Tibial nerve (tissue), 4 donors: ENCODE measurements around the gene BTD. TPM values are rescaled to one million over a fixed set of nuclear protein-coding genes. Genes with fewer than 3 reads are reported as not detected.

Source experiments
- DNase-seq, 2 donors: peaks; one replicate each; pipeline ENCODE4 v3.0.0-alpha.2; 2019; ENCODE audit warnings: low spot score in 2 of 2
- H3K27ac ChIP-seq, 4 donors: fragments of 200-600 bp; sonication (generic) in 3 of 4; one replicate each; pipeline ENCODE4 v1.5.1; 2017 to 2019; ENCODE audit warnings: mild to moderate bottlenecking in 1 of 4
- H3K27me3 ChIP-seq, 2 donors: fragments of 200-600 bp; sonication (generic) in 1 of 2; one replicate each; pipeline versions ENCODE4 v1.5.1 to v1.6.0; 2017 to 2019
- H3K36me3 ChIP-seq, 3 donors: fragments of 200-600 bp; sonication (generic); one replicate each; pipeline ENCODE4 v1.5.1; 2018 to 2019
- H3K4me1 ChIP-seq, 4 donors: fragments of 200-600 bp; sonication (generic) in 3 of 4; one replicate each; pipeline ENCODE4 v1.5.1; 2017 to 2019
- H3K4me3 ChIP-seq, 4 donors: fragments of 200-600 bp; sonication (generic) in 3 of 4; one replicate each; pipeline ENCODE4 v1.5.1; 2017 to 2019; ENCODE audit warnings: mild to moderate bottlenecking in 1 of 4, moderate library complexity in 1 of 4
- H3K9me3 ChIP-seq, 4 donors: fragments of 200-600 bp; sonication (generic) in 3 of 4; one replicate each; pipeline ENCODE4 v1.5.1; 2017 to 2019
- EP300 ChIP-seq, 2 donors: sonication (generic); formaldehyde crosslinking; IDR thresholded peaks; one replicate each; pipeline ENCODE4 v1.6.1; 2017; ENCODE audit warnings: antibody characterized with exemption in 2 of 2, mild to moderate bottlenecking in 1 of 2
- POLR2A ChIP-seq, 2 donors: fragments of 450-650 bp; IDR thresholded peaks; one replicate each; pipeline ENCODE4 v1.6.1; 2017; ENCODE audit warnings: antibody characterized with exemption in 2 of 2, mild to moderate bottlenecking in 2 of 2, moderate library complexity in 2 of 2
- WGBS, 2 donors: methylation state at CpG; one replicate each; pipeline ENCODE4 v1.1.5; 2018; 5-methylcytosine and 5-hydroxymethylcytosine counted together
- total RNA-seq, 4 donors: library from RNA; depleted of rRNA; stranded (reverse); fragments of >200 nt; gene quantifications; one replicate each; pipeline ENCODE4 v1.1.0, GENCODE V29; 2016
- TF ChIP-seq, protein P1 (sequence below), 5 experiments: fragments of 200-600 bp in 3 of 5; fragments of 450-650 bp in 2 of 5; sonication (generic) in 3 of 5; IDR thresholded peaks; one replicate each; pipeline ENCODE4 v1.5.1; 2016 to 2019; ENCODE audit warnings: antibody characterized with exemption in 5 of 5, mild to moderate bottlenecking in 3 of 5, moderate library complexity in 2 of 5

BTD gene
- total RNA-seq, 4 donors from 2014 or later: 14.4 to 50.0 (median 40.2) TPM

- peak in 1 of 2 donors; percentile 31 for TF ChIP-seq EP300 (IDR thresholded peaks at IDR 0.05)
- TF ChIP-seq POLR2A (IDR thresholded peaks at IDR 0.05): no peak
- Histone ChIP-seq H3K27me3 (no peaks in the 10 kb centered on the region), H3K27ac (peak overlapping the region; percentile 65 to 84 (median 76)), H3K9me3 (no peaks in the 10 kb centered on the region), H3K4me1 (peaks cover 0 to 64% (median 34%) of the 10 kb centered on the region in 4 donors), H3K36me3 (no peaks in the 10 kb centered on the region), H3K4me3 (no peak overlapping the region)
- no peak for DNase-seq
- 16 to 24% methylated on average over 13 of the region's 13 CpGs for WGBS, 2 donors
These were observed 33.6 kb downstream of the BTD start for GRCh38 chr3:15635121-15635661.

GRCh38 chr3:15636028-15636709 is 34.6 kb downstream of the BTD start:
- TF ChIP-seq EP300 (IDR thresholded peaks at IDR 0.05): peak in 1 of 2 donors; percentile 63
- TF ChIP-seq, protein P1, sequence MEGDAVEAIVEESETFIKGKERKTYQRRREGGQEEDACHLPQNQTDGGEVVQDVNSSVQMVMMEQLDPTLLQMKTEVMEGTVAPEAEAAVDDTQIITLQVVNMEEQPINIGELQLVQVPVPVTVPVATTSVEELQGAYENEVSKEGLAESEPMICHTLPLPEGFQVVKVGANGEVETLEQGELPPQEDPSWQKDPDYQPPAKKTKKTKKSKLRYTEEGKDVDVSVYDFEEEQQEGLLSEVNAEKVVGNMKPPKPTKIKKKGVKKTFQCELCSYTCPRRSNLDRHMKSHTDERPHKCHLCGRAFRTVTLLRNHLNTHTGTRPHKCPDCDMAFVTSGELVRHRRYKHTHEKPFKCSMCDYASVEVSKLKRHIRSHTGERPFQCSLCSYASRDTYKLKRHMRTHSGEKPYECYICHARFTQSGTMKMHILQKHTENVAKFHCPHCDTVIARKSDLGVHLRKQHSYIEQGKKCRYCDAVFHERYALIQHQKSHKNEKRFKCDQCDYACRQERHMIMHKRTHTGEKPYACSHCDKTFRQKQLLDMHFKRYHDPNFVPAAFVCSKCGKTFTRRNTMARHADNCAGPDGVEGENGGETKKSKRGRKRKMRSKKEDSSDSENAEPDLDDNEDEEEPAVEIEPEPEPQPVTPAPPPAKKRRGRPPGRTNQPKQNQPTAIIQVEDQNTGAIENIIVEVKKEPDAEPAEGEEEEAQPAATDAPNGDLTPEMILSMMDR (IDR thresholded peaks at IDR 0.05): no peak
- TF ChIP-seq POLR2A (IDR thresholded peaks at IDR 0.05): no peak
- H3K9me3 ChIP-seq: no peaks in the 10 kb centered on the region
- no peaks in the 10 kb centered on the region for H3K27me3 ChIP-seq
- DNase-seq: peak in 1 of 2 donors; percentile 38
- peaks cover 0 to 55% (median 26%) of the 10 kb centered on the region in 4 donors for H3K4me1 ChIP-seq
- H3K27ac ChIP-seq: peak overlapping the region; percentile 65 to 84 (median 76)
- no peak overlapping the region for H3K4me3 ChIP-seq
- WGBS, 2 donors: 34 to 38% methylated on average over 14 of the region's 14 CpGs
- no peaks in the 10 kb centered on the region for H3K36me3 ChIP-seq

DNA sequence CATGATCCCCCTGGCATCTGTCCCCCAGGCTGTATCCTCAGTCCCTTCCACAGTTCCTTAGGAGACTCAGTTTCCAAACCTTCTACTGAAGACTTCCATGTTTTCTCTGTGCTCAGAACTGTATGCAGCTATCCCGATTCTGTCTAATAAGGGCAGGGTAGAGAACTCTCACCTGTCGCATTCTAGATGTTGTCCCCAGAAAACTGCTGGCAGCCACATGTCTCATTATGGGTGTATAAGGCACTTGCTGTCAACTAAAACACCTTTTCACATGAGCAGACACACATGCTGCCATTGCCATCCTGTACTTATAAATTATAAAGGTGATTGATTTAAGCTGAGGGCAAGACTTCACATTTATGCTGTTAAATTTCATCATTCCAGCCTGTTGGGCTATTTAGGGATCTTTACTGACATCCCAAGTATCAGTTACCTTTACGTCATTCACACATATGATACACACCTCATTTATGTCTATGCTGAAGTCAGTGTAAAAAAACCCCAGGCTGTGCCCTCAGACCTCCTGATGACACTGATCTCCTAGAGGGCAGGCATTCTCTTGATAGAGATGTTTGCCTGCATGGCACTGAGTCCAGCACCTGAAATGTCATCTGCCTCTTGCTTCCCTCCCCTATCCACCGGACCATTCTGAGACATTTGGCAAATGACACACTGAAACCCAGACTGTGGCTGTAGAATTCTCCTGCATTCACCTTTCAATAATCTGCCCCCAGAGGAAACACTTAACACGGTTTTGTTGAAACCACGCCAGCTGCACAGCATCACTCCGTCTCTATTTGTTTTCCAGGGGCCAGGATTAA is 35.8 kb downstream of the BTD start:
- peak overlapping the region in 2 of 4 donors; percentile 83 to 84 for H3K27ac ChIP-seq
- 73 to 80% methylated on average over 7 of the region's 7 CpGs for WGBS, 2 donors
- TF ChIP-seq EP300 (IDR thresholded peaks at IDR 0.05): no peak
- TF ChIP-seq POLR2A (IDR thresholded peaks at IDR 0.05): no peak
- TF ChIP-seq, protein P1 (IDR thresholded peaks at IDR 0.05): no peak
- peaks cover 0 to 9% (median 0%) of the 10 kb centered on the region in 3 donors for H3K36me3 ChIP-seq
- no peak for DNase-seq
- no peaks in the 10 kb centered on the region for H3K9me3 ChIP-seq
- H3K27me3 ChIP-seq: no peaks in the 10 kb centered on the region
- peaks cover 0 to 49% (median 26%) of the 10 kb centered on the region in 4 donors for H3K4me1 ChIP-seq
- no peak overlapping the region for H3K4me3 ChIP-seq

DNA sequence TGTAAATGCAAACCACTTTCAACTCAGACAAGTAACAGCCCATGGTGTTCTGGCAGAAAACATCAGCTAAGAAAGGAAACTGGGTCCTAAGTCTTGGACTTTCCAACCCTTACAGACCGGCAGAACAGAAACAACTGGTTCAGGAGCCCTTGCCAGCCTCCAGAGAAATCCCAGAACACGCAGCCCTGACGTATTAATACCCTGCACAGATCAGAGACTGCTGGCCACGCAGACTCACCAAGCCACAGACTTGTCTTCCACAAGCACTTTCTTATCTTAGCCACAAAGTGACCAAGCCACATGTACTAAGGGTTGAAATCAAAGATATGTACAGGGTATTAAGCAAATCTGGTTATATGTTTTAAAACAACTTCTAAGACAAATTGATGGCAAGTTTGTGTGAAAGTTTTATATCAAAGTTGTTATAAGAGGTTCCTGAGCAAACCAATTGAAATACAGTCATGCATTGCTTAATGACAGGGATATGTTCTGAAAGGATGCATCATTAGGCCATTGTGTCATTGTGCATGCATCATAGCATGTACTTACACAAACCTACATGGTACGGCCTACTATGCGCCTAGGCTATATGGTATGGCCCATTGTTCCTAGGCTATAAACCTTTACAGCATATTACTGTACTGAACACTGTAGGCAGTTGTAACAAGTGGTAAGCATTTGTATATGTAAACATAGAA is 36.8 kb downstream of the BTD start:
- Histone ChIP-seq H3K36me3 (peaks cover 0 to 19% (median 0%) of the 10 kb centered on the region in 3 donors), H3K27me3 (no peaks in the 10 kb centered on the region), H3K4me1 (peaks cover 0 to 43% (median 26%) of the 10 kb centered on the region in 4 donors), H3K9me3 (no peaks in the 10 kb centered on the region), H3K27ac (no peak overlapping the region), H3K4me3 (no peak overlapping the region)
- 81 to 88% methylated on average over 6 of the region's 6 CpGs for WGBS, 2 donors
- no peak for DNase-seq
- TF ChIP-seq EP300 (IDR thresholded peaks at IDR 0.05): no peak
- TF ChIP-seq, protein P1 (IDR thresholded peaks at IDR 0.05): no peak
- no peak for TF ChIP-seq POLR2A (IDR thresholded peaks at IDR 0.05)

DNA sequence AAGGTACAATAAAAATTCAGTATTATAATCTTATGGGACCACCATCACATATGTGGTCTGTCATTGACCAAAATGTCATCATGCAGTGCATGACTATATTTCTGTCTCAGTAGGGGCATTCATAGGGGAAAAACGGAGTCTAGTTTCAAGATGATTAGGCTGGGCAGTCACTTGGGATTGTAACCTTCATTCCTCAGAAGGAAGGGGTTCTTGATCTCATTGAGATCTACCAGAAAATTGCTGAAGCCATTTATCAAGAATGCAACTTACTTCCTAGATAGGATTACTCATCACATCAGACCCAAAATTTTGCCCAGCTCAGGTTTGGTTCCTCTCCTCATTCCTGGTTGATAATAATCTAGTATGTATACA is 37.3 kb downstream of the BTD start:
- Histone ChIP-seq H3K27ac (no peak overlapping the region), H3K36me3 (peaks cover 0 to 22% (median 0%) of the 10 kb centered on the region in 3 donors), H3K4me1 (peaks cover 0 to 38% (median 22%) of the 10 kb centered on the region in 4 donors), H3K9me3 (no peaks in the 10 kb centered on the region), H3K27me3 (no peaks in the 10 kb centered on the region), H3K4me3 (no peak overlapping the region)
- no peak for DNase-seq
- WGBS, 2 donors: 80 to 89% methylated on average over 1 of the region's 1 CpG
- TF ChIP-seq POLR2A (IDR thresholded peaks at IDR 0.05) (no peak), EP300 (IDR thresholded peaks at IDR 0.05) (no peak)
- TF ChIP-seq, protein P1 (IDR thresholded peaks at IDR 0.05): no peak
